Keratinocyte (primary cell): ENCODE measurements around the gene TTC1. TPM values are rescaled to one million over a fixed set of nuclear protein-coding genes. Genes with fewer than 3 reads are reported as not detected.

Experiments
- DNase-seq: peaks from one replicate; pipeline ENCODE4 v3.0.0-alpha.2; 2011; ENCODE audit warnings: low read depth, missing footprints, low spot score
- FAIRE-seq: peaks from 2 replicates; lab custom pipeline; 2011; peaks lifted over from hg19 to GRCh38; lab: Jason Lieb, UNC
- H2AFZ ChIP-seq: 2 replicates; pipeline ENCODE4 v1.6.0; 2012; ENCODE audit warnings: low read length, control low read depth, inconsistent platforms; ENCODE audit not compliant: control insufficient read depth
- H3K27ac ChIP-seq: 2 replicates; pipeline ENCODE4 v1.5.1; 2011; ENCODE audit warnings: low read length; ENCODE audit not compliant: control insufficient read depth, insufficient read depth
- H3K27me3 ChIP-seq: 3 replicates; pipeline ENCODE4 v1.6.0; 2011; ENCODE audit warnings: low read length; ENCODE audit not compliant: control insufficient read depth, insufficient read depth; ENCODE audit errors: extremely low read depth
- H3K36me3 ChIP-seq, 2 experiments: 2 replicates in 1 of 2; 3 replicates in 1 of 2; pipeline ENCODE4 v1.5.1; 2011; ENCODE audit warnings: low read length in 2 of 2, mild to moderate bottlenecking in 1 of 2; ENCODE audit not compliant: control insufficient read depth in 2 of 2, insufficient read depth in 2 of 2; ENCODE audit errors: extremely low read depth in 1 of 2
- H3K4me1 ChIP-seq: 3 replicates; pipeline ENCODE4 v1.5.1; 2011; ENCODE audit warnings: low read length; ENCODE audit not compliant: control insufficient read depth, insufficient read depth; ENCODE audit errors: extremely low read depth
- H3K4me2 ChIP-seq: 3 replicates; pipeline ENCODE4 v1.6.0; 2011; ENCODE audit warnings: low read depth, low read length; ENCODE audit not compliant: control insufficient read depth, insufficient read depth; ENCODE audit errors: extremely low read depth
- H3K4me3 ChIP-seq, 3 experiments: fragments of 200-600 bp in 1 of 3; sonication (generic) in 1 of 3; 2 replicates in 2 of 3; 3 replicates in 1 of 3; pipeline ENCODE4 v1.5.1; 2011 to 2016; ENCODE audit warnings: low read length in 3 of 3, mild to moderate bottlenecking in 3 of 3, control low read depth in 2 of 3, inconsistent platforms in 1 of 3, low read depth in 1 of 3, mixed read lengths in 1 of 3, mixed run types in 1 of 3, moderate library complexity in 1 of 3; ENCODE audit not compliant: control insufficient read depth in 2 of 3, insufficient read depth in 2 of 3; ENCODE audit errors: extremely low read depth in 1 of 3
- H3K79me2 ChIP-seq: 2 replicates; pipeline ENCODE4 v1.6.0; 2012; ENCODE audit warnings: low read length; ENCODE audit not compliant: control insufficient read depth, insufficient read depth
- H3K9ac ChIP-seq: 3 replicates; pipeline ENCODE4 v1.6.0; 2011; ENCODE audit warnings: low read length; ENCODE audit not compliant: control insufficient read depth, insufficient read depth; ENCODE audit errors: extremely low read depth
- H3K9me1 ChIP-seq: 3 replicates; pipeline ENCODE4 v1.6.0; 2011; ENCODE audit warnings: low read length; ENCODE audit not compliant: control insufficient read depth, insufficient read depth; ENCODE audit errors: extremely low read depth
- H3K9me3 ChIP-seq: 2 replicates; pipeline ENCODE4 v1.5.1; 2012; ENCODE audit warnings: low read depth, low read length; ENCODE audit not compliant: control insufficient read depth
- H4K20me1 ChIP-seq: 3 replicates; pipeline ENCODE4 v1.6.0; 2011; ENCODE audit warnings: low read length; ENCODE audit not compliant: control insufficient read depth, insufficient read depth; ENCODE audit errors: extremely low read depth
- EZH2 ChIP-seq: IDR thresholded peaks from one replicate; pipeline ENCODE4 v1.6.1; 2012; ENCODE audit warnings: inconsistent platforms, mild to moderate bottlenecking, low read length, moderate library complexity
- dilution Hi-C: fragments of 300-500 bp; cut with MboI; formaldehyde crosslinking; loops from one replicate; pipeline ENCODE4 v1.7.0; 2020; ENCODE audit warnings: low sequenced_read_pairs; ENCODE audit not compliant: extremely low pct_ligation_motif_present
- polyA plus RNA-seq, 5 experiments: library from polyadenylated mRNA; depleted of rRNA in 3 of 5; stranded (reverse) in 3 of 5; stranded (forward) in 1 of 5; unstranded in 1 of 5; fragments of >200 nt; gene quantifications; 1 replicate in 1 of 5; 2 replicates in 3 of 5; 3 replicates in 1 of 5; pipeline versions ENCODE4 v1.2.1 to v1.2.3, GENCODE V29; 2011 to 2012; ENCODE audit warnings: missing spikeins in 2 of 5, low read depth in 1 of 5, low replicate concordance in 1 of 5
- TF ChIP-seq, protein P1 (sequence below), 3 experiments: IDR thresholded peaks in 1 of 3; conservative IDR thresholded peaks in 1 of 3; optimal IDR thresholded peaks in 1 of 3; 2 replicates in 2 of 3; 3 replicates in 1 of 3; pipeline versions ENCODE3 to v1.5.1; 2011; ENCODE audit warnings: low read length in 3 of 3, mild to moderate bottlenecking in 3 of 3, moderate library complexity in 2 of 3, control low read depth in 1 of 3, inconsistent platforms in 1 of 3; ENCODE audit not compliant: insufficient read depth in 2 of 3; ENCODE audit errors: extremely low read depth in 1 of 3

TTC1 gene
- polyA plus RNA-seq, 1 donor (not counting 4 experiments of a cell fraction or from before 2014, with no cell fraction given), result 51.7 TPM

DNA sequence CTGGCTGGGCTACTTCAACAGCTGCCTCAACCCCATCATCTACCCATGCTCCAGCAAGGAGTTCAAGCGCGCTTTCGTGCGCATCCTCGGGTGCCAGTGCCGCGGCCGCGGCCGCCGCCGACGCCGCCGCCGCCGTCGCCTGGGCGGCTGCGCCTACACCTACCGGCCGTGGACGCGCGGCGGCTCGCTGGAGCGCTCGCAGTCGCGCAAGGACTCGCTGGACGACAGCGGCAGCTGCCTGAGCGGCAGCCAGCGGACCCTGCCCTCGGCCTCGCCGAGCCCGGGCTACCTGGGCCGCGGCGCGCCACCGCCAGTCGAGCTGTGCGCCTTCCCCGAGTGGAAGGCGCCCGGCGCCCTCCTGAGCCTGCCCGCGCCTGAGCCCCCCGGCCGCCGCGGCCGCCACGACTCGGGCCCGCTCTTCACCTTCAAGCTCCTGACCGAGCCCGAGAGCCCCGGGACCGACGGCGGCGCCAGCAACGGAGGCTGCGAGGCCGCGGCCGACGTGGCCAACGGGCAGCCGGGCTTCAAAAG is 36.9 kb upstream of the TTC1 start:
- H3K79me2 ChIP-seq, result no peaks in the 10 kb centered on the region
- no peaks in the 10 kb centered on the region for H3K36me3 ChIP-seq
- H3K4me3 ChIP-seq, result peak overlapping the region in 1 of 3 experiments; percentile 29
- TF ChIP-seq, protein P1, sequence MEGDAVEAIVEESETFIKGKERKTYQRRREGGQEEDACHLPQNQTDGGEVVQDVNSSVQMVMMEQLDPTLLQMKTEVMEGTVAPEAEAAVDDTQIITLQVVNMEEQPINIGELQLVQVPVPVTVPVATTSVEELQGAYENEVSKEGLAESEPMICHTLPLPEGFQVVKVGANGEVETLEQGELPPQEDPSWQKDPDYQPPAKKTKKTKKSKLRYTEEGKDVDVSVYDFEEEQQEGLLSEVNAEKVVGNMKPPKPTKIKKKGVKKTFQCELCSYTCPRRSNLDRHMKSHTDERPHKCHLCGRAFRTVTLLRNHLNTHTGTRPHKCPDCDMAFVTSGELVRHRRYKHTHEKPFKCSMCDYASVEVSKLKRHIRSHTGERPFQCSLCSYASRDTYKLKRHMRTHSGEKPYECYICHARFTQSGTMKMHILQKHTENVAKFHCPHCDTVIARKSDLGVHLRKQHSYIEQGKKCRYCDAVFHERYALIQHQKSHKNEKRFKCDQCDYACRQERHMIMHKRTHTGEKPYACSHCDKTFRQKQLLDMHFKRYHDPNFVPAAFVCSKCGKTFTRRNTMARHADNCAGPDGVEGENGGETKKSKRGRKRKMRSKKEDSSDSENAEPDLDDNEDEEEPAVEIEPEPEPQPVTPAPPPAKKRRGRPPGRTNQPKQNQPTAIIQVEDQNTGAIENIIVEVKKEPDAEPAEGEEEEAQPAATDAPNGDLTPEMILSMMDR (optimal IDR thresholded peaks at IDR 0.05 in 1 of 3, IDR thresholded peaks at IDR 0.05 in 1 of 3, conservative IDR thresholded peaks at IDR 0.05 in 1 of 3; ENCODE audit: extremely low read depth in 1 of 3, insufficient read depth in 2 of 3, low read length in 3 of 3), result no peak
- TF ChIP-seq EZH2, result no peak
- peaks cover 8% of the 10 kb centered on the region for H3K4me1 ChIP-seq
- FAIRE-seq (no peak), DNase-seq (no peak)
- H2AFZ ChIP-seq, result peak overlapping the region; percentile 59
- no peaks in the 10 kb centered on the region for H4K20me1 ChIP-seq
- H3K9me3 ChIP-seq, result no peaks in the 10 kb centered on the region
- peak overlapping the region; percentile 31 for H3K4me2 ChIP-seq
- H3K9me1 ChIP-seq, result no peaks in the 10 kb centered on the region
- peak overlapping the region; percentile 29 for H3K9ac ChIP-seq
- H3K27ac ChIP-seq, result no peak overlapping the region
- dilution Hi-C loops, result no loop called here
- no peaks in the 10 kb centered on the region for H3K27me3 ChIP-seq

DNA sequence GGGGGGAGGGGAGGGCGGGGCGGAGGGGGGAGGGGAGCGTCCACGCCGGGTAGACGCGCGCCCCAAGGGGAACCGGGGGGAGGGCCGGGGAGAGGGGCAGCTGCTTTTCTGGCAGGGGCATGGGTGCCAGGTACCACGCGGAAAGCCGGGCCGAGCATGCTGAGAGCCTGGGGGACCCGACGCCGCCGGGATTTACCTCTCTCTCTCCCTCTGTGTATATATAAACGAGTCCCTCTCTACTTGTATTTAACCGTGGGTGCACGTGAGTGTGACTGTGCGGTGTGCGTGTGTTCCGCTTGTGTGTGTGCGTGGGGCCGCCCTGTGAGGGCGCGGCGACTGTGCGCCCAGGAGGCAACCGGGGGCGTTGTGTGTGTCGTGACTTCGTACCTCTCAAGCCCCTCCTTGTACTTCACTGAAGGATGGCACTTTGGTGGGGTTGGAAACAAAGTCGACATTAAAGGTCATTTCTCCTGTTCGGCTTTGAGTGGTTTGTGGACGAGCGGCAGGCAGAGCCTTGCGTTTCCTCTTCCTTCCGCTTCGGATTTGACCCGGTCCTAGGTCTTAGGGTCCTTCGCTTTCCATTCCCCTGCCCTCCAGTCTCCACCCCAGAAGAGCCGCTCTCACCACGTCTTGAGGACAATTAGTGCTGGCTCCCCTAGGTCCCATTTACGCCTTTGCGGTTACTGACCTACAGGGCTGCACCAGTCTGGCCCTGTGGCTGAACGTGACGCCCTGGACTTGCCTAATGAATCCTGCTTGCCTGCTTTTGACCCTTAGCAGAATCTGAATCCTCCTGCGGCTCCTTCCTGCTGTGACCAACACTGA is 36.2 kb upstream of the TTC1 start:
- H3K9me1 ChIP-seq, result no peaks in the 10 kb centered on the region
- H2AFZ ChIP-seq, result no peak overlapping the region
- TF ChIP-seq, protein P1 (optimal IDR thresholded peaks at IDR 0.05 in 1 of 3, IDR thresholded peaks at IDR 0.05 in 1 of 3, conservative IDR thresholded peaks at IDR 0.05 in 1 of 3; ENCODE audit: extremely low read depth in 1 of 3, insufficient read depth in 2 of 3, low read length in 3 of 3), result no peak
- TF ChIP-seq EZH2, result peak; percentile 29
- H3K27ac ChIP-seq, result no peak overlapping the region
- H3K4me1 ChIP-seq, result peaks cover 8% of the 10 kb centered on the region
- H3K9ac ChIP-seq, result no peak overlapping the region
- H3K79me2 ChIP-seq, result no peaks in the 10 kb centered on the region
- no peak overlapping the region for H3K4me3 ChIP-seq
- H3K9me3 ChIP-seq, result no peaks in the 10 kb centered on the region
- no peaks in the 10 kb centered on the region for H3K27me3 ChIP-seq
- dilution Hi-C loops, result no loop called here
- DNase-seq (no peak), FAIRE-seq (no peak)
- H3K4me2 ChIP-seq, result no peak overlapping the region
- no peaks in the 10 kb centered on the region for H3K36me3 ChIP-seq
- no peaks in the 10 kb centered on the region for H4K20me1 ChIP-seq
